Stimulated activated CD8-positive, alpha-beta memory T cell treated with anti-CD3 and anti-CD28 coated beads, Interleukin-15, amount 100 ng/mL, for 24 hours (primary cell): Measurements from ENCODE around the gene TBC1D22B.
A peak's percentile ranks its signal among the peaks of the same experiment; 100 is the strongest.

Experiments used
- DNase-seq: peaks from one replicate; pipeline ENCODE4 v3.0.0-alpha.2; 2020; ENCODE audit warnings: low read depth

The TBC1D22B gene, protein sequence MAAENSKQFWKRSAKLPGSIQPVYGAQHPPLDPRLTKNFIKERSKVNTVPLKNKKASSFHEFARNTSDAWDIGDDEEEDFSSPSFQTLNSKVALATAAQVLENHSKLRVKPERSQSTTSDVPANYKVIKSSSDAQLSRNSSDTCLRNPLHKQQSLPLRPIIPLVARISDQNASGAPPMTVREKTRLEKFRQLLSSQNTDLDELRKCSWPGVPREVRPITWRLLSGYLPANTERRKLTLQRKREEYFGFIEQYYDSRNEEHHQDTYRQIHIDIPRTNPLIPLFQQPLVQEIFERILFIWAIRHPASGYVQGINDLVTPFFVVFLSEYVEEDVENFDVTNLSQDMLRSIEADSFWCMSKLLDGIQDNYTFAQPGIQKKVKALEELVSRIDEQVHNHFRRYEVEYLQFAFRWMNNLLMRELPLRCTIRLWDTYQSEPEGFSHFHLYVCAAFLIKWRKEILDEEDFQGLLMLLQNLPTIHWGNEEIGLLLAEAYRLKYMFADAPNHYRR

DNA sequence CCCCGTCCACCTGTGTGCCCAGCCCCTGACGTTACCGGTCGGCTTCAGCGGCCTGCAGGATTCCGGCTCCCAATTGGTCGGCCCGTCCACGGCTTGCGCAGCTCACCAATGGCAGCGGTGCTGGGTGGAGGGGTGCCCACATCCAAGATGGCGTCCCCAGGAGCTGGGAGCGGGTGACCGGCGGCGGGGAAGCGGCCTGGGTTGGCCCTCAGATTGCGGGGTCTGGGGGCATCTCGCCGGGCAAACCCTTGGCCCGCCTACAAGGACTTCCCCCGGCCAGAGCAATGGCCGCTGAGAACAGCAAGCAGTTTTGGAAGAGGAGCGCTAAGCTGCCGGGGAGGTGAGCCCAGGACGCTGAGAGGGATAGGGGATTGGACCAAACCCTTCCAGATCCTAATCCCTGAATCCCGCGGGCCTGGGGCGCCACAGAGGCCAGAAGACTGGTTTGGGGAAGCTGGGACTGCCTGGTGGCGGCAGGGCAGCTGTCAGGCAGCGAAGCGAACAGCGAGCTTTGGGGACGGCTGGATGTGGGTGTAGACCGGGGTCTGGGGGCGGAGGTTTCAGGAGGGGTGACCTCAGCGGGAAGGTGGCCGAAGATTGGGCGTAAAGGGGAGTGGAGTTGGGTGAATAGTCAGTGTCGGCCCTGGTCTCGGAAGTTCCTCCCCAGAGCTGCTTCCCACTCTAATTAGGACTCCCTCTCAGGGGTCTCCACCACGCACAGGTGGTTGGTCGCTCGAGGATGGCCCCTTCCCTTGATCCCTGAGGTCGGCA, at the start of gene TBC1D22B, which contains the start of gene TMEM217:
TBC1D22B (plus strand) TSS at position 139 of the 771 bp plus-strand sequence; CDS start at position 285, 146 bp downstream.
TMEM217 (minus strand) TSS at position 511 of the 771 bp plus-strand sequence. CDS start 39,114 bp downstream, outside the sequence.
- peak; percentile 78 for DNase-seq

DNA sequence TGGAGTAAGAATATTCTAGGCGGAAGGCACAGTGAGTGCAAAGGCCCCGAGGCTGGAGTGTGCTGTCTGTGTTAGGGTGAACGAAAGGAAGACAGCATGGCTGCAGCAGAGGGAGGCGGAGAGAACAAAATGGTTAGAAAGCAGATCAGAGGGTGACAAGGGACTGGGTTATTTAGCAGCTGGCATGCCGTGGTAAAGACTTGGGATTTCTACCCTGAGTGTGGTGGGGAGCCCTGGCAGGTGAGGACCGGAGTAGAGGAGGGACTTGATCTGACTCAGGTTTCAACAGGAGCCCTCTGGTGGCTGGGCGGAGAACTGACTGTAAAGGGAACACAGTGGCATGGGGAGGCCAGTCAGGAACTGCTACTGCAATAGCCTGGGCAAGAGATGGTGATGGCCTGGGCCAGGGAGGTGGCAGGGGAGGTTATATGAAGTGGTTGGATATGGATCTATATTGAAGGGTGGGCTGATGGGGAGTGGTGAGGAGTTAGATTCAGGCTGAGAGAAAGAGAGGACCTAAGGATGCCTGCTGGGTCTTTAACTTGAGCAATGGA, 49.6 kb upstream of the TBC1D22B start:
- DNase-seq, result peak; percentile 59

DNA sequence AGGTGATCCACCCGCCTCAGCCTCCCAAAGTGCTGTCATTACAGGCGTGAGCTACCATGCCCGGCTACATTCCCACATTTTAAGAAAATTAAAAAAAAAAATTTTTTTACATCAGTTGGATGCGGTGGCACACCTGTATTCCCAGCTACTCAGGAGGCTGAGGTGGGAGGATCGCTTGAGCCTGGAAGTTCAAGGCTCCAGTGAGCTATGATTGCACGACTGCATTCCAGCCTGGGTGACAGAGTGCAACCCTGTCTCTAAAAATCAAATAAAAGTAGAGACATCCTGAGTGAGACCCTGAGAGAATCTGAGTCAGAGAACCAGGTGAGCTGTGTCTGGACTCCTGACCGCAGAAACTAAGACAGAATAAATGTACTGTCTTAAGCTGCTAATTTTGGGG, 48.8 kb upstream of the TBC1D22B start:
- no peak for DNase-seq

DNA sequence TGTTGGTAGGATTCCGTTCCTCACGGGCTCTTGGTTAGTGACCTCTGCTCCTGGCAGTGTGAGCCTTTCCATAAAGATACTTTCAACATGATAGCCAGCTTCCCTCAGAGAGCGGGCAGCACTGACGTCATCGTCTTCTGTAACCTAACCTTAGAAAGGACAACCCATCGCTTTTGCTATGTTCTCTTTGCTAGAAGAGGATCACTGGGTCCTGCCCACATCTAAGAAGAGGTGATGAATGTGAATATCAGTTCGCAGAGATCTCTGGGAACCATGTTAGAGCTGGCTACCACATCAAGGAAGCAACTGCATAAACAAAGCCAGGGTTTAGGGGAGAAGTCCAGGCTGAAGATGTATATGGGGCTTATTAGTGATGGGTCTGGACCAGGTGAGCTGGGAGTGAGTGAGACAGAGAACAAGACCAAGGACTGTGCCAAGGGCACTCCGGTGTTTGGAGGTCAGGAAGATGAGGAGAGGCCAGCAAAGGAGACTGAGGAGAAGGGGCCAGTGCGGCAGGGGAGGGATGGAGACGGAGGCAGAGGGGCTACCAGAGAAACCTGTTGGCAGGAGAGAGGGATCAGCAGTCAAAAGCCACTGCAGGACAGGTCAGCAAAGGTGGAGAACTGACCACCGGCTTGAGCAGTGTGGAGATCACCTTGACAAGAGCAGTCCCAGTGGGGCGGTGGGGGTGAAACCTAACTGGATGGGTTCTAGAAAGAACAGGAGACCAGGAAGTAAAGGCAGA, 47.9 kb upstream of the TBC1D22B start:
- no peak for DNase-seq

DNA sequence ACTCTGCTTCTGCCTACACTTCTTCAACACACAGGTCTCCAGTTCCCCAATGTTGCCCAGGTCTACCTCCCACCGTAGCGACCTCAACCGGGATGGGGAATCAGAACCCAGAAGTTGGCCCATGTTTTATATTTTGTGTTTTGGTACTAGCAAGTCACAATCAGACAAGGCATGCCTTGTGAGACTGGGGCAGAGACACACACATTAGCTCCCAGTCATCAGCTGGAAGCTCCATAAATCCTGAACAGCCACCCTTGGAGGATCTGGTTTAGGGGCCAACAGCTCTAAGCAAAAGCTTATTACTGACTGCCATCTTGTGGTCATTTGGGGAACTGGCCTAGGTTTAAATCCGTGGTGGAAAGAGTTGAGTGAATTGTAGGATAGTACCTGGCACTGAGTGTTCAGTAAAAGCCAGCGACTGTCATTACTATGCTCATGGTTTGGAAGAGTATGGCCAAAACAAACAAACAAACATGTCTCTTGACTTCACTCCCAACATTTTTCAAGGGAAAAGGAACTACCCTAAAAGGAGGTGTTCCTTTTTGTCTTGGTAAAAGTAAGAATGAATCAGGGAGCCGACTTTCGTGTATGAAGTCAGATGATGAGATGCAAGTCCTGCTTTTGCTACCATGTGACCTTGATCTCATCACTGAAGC, 47.1 kb upstream of the TBC1D22B start:
- DNase-seq, result peak; percentile 28

DNA sequence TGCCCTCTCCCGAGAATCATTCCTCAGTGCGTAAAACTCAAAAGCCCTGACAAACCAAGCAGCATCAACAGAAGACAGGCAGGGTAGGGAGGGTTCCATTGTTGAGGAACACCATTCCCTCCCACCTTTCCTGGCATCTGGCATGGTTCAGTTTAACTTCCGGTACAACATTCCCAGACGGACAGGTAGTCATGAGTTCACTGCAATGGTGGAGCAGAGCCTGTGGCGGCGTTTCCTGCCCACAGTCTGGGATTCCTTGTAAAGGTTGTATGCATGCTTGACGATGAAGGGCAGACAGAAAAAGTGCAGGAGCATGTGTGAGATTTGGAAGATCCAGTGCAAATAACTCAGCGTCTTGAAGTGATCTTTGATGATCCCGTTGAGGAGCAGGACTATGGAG, 45.3 kb upstream of the TBC1D22B start:
- DNase-seq, result no peak

DNA sequence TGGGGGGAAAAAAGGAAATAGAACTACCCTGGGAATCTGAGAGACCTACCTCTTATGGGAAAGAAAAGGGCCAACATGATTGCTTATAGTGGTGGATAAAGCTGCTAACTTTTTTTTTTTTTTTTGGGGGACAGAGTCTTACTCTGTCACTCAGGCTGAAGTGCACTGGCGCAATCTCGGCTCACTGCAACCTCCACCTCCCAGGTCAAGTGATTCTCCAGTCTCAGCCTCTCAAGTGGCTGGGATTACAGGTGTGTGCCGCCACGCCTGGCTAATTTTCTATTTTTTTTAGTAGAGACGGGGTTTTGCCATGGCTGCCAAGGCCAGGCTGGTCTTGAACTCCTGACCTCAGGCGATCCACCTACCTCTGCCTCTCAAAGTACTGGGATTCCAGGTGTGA, 39.5 kb upstream of the TBC1D22B start:
- DNase-seq, result no peak

DNA sequence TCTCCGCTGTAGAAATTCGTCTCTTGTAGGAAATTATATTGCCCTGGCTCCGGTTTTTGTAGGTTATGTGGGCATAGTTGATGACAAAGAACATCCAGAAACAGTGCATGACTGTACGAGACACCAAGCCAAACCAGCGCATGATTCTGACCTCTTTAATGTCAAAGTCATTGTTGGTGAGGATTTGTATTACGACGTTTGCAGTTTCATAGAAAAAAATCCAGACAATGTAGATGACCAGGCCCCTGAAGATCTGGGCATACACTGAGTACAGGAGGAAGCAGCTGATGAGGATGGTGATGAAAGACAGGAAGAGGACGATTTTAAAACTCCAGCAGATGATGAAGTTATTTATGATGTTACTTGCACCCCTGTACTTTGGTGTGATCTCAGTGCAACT, 39.1 kb upstream of the TBC1D22B start:
- no peak for DNase-seq

DNA sequence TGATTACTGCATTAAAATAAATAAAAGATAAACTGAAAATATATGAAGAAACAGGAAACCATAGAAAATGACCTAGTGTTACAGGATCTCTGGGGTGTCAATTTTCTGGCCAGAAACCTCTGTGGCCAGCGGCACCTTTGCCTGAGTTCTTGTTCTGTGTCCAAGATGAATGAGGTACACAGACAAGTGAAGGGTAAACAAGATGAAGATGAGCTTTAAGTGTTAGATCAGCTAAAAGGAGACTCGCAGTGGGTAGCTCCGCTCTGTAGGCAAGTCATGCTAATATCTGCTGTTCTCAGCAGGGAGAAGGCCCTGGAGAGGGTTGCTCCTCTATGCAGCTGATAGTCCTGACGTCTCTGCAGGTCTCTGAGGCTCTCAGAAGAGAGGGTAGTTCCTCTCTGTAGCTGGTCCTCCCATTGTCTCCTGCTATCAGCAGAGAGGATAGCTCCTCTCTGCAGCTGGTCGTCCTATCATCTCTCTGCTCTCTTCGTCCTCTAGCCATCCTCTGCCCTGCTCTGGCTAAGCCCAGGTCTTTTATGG, 35.9 kb upstream of the TBC1D22B start:
- DNase-seq, result no peak

DNA sequence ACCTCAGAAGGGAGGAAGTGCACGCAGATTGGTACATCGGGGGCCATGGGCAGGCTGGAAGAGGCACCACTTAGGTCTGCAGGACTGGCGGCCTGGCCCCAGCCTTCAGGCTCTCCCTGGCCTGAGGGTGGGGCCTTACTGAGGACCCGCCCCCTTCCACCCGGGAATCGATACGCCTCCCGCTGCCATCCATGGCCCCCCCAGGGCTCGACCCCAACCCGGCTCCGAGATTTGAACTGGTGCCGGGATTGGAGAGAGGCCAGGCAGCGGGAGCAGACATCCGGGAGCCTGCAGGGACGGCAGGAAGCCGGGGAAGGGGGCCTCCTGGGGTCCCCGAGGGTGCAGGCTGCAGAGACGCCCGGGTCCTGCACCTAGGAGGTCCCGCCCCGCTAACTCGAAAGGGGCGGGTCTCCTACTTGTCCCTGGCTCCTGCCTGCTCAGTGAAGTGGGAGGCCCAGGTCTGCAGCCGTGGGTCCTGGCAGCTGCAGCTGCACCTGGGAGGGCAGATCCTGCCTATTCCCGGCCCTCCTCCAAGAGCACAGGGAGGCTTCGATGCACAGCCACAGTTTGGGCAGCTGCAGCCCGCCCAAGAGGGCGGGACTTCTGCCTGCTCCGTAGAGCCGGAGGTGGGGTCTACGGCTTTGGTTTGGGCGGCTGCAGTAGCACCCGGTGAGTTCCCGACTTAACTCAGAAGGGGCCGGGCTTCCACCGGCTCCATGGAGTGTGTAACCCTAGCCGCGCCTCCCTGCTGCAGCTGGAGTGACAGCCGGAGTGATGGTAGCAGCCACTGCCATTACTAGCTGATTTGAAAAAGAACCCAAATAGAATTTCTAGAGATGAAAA, 35.2 kb upstream of the TBC1D22B start:
- peak; percentile 38 for DNase-seq

DNA sequence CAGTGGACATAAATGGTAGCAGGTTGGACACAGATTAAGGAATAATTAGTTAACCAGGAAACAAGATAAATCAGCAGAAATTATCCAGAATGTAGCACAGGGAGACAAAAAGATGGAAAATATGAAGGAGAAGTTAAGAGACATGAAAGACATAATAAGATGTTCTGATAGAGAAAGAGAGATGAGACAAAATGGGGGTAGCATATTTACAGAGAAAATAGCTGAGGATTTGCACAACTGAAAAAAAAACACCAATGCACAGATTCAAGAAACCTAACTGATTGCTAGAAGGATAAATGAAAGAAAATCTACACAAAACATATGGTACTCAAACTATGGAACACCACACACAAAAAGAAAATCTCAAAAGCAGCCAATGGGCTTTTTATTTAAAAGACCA, 34.6 kb upstream of the TBC1D22B start:
- no peak for DNase-seq

DNA sequence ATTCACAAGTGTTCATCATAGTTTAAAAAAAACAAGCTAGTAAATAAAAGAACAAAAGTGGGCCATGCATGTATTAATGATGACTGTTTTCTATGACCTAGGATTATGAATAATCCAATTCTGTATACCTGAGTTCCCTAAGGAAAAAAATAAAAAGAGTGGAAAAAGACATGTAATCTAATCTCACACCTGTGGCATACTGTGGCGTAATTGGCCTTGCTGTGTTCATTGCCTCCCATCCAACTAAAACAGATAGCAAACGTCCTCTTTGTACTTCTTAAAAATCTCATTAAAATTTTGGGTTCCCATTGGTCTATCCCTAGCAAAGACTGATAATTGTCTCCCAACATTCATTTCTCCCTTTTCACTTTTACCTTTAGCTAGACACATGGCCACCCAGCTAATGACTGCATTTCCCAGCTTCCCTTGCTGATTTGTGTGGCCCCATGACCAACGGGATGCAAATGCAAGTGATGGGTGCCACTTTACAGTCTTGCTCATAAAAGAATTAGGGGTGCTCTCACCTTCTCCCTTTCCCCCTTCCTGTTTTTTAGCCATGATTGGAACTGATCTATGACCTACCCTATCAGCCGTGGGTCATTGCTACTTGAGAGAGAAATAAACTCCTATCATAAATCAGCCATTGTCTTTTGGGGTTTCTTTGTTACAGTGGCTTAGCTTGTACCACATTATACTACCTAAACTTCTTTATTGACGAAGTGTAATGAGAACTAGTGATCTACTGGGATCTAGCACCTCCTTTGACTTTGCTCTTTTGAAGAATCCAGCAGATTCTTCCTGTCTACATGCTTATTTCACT, 32.0 kb upstream of the TBC1D22B start:
- DNase-seq, result no peak

DNA sequence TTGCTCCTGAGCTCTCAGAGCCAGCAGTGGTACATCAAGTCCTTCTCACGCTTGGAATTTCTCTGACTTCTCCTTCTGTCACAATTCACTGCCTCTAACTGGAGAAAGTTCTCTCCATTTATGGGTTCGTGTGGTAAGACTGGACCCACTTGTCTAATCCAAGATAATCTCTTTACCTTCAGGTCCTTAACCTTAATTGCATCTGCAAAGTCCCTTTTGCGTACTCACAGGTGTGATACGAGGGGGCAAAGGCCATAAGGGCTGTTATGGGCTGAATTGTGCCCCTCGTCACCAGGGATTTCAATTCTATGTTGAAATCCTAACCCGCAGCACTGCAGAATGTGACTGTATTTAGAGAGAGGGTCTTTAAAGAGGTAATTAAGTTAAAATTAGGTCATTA, 27.5 kb upstream of the TBC1D22B start:
- no peak for DNase-seq

DNA sequence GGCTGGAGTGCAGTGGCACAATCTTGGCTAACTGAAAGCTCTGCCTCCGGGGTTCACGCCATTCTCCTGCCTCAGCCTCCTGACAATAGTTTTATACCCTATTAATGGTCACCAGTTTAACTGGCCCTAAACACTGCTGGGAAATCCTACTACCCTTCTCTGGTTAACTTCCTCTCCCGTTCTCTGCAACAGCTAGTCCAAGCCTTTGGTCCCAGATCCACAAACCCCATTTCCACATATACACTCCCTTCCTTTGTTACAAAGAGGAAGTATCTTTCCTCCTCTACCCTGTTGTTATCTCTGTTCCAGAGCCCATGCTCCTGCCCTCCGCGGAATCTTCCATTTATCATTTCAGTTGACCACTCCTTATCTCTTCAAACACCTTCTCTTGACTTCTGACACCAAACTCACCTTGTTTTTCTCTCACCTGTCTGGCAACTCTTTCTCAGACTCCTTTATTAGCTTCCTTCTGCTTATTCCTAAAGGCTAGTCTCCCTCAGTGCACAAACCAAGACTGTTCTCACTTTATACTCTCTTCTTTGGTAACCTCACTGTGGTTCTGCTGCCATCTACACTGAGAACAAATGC, 25.0 kb upstream of the TBC1D22B start:
- no peak for DNase-seq

DNA sequence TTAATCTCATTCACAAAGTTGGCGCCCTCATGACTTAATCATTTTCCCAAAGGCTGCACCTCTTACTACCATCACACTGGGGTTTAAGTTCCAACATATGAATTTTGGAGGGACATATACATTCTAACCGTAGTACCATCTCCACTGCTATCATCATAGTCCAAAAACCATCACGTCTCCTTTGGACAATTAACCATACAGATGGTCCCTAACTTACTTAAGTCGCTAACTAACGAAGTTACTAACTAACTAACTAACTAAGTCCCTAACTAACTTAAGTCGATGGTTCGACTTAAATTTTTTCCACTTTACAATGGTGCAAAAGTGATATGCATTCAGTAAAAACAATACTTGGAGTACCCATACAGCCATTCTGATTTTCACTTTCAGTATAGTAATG, 24.0 kb upstream of the TBC1D22B start:
- no peak for DNase-seq

DNA sequence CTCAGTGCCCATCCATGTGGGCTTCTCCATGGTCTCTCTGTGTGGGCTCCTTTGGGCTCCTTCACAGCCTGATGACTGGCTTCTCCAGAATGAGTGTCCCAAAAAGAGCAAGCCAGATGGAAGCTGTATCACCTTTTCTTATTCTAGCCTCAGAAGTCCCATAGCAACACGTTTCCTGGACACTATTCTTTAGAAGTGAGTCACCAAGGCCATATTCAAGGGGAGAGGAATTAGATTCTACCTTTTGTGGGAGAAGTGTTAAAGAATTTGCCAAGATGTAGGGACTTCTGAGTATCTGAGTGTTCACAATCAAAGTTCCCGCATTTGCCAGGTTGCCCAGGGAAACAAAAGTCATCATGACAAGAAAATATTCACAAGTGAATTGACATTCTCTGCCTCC, 20.7 kb upstream of the TBC1D22B start:
- DNase-seq, result no peak

DNA sequence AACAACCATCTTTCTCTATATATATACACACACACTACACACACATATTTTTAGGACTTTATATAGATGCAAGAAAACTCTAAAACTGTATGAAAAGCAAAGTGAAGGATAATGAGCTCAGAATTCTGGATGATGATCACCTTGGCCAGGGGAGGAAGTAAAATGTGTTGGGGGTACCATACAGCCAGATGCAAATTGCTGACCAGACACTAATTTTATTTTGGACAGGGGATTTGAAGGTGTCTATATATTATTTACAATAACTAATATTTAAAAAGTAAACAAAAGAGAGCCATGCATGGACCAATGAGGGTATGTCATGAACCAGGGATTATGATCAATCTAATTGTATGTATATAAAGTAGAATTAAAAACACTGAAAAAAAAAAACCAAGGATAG, 19.8 kb upstream of the TBC1D22B start:
- DNase-seq, result no peak

DNA sequence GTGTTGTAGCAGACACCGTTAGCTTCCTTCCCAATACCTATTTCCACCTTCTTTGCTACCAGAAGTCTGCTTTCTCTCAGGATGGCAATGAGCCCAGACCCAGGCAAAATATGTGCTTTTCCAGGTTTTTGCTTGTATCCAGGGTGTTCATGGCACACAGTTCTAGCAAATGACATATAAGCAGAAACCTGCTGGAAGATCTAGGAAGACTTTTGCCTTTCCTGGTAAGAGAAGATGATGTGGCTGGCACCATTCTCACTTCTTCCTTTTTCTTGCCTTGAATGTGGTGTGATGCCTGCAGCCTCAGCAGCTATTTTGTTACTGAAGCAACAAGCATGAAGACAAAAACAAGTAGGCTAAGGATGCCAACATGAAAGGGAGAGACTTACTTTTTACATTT, 19.2 kb upstream of the TBC1D22B start:
- no peak for DNase-seq

DNA sequence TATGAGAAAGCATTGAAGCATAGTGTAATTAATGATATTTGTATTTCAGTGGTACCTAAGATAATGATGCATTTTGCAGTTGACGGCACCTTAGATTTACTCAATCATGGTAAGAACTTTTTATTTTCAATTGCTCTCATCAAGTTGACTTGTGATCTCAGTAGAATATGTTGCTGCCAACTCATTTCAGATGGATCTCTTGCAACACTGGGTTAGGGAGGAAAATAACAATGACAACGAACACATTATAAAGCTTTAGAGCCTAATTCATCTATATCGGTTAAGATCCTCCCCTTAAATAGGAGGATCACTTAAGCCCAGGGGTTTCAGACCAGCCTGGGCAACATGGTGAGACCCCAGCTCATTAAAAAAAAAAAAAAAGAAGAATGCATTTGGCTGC, 18.0 kb upstream of the TBC1D22B start:
- DNase-seq, result no peak
